ENCODE measurements around the gene DCK.

DNA sequence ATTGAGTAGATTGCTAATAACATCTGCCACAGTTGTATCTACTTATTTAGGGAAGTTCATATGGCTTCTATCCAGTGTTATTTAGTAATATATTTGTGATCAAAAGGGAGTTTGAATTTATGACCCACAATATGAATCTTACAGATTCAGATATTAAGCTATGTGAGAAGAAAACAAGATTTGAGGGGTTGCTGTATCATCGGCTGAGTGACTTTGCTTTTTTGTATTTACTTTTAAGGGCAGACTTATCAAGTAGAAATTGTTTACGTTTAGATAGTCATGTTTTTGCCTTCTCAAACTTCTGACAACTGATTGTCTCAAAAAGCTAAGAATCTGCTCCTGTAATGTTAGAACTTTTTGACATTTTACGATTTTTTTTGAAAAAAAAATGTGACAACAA lies 17.2 kb upstream of the DCK start:
- no peak for TF ChIP-seq POLR2A (IDR thresholded peaks at IDR 0.05)
- TF ChIP-seq, protein P1, sequence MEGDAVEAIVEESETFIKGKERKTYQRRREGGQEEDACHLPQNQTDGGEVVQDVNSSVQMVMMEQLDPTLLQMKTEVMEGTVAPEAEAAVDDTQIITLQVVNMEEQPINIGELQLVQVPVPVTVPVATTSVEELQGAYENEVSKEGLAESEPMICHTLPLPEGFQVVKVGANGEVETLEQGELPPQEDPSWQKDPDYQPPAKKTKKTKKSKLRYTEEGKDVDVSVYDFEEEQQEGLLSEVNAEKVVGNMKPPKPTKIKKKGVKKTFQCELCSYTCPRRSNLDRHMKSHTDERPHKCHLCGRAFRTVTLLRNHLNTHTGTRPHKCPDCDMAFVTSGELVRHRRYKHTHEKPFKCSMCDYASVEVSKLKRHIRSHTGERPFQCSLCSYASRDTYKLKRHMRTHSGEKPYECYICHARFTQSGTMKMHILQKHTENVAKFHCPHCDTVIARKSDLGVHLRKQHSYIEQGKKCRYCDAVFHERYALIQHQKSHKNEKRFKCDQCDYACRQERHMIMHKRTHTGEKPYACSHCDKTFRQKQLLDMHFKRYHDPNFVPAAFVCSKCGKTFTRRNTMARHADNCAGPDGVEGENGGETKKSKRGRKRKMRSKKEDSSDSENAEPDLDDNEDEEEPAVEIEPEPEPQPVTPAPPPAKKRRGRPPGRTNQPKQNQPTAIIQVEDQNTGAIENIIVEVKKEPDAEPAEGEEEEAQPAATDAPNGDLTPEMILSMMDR (IDR thresholded peaks at IDR 0.05 in 8 of 11, conservative IDR thresholded peaks at IDR 0.05 in 3 of 11) = no peak
- TF ChIP-seq POLR2AphosphoS5 (IDR thresholded peaks at IDR 0.05) = no peak
